HFFc6 (cell line): Measurements from ENCODE around the gene NDUFV3. TPM values are rescaled to one million over a fixed set of nuclear protein-coding genes. Genes with fewer than 3 reads are reported as not detected.
"Not testable (repeated sequence)": the region's sequence is repeated elsewhere in the genome, so short reads cannot be mapped to it uniquely, and the experiment has no call there.

Source experiments
- DNase-seq: peaks from one replicate; pipeline ENCODE4 v3.0.0-alpha.2; 2018
- H3K27ac Mint-ChIP-seq: 2 replicates; pipeline ENCODE4 v1.8.0; 2020; ENCODE audit warnings: mild to moderate bottlenecking, mixed read lengths
- H3K27me3 Mint-ChIP-seq: 2 replicates; pipeline ENCODE4 v1.8.0; 2021; ENCODE audit warnings: mild to moderate bottlenecking, moderate library complexity, mixed read lengths; ENCODE audit not compliant: insufficient read depth
- H3K36me3 Mint-ChIP-seq: 2 replicates; pipeline ENCODE4 v1.8.0; 2021; ENCODE audit warnings: low read depth, mixed read lengths
- H3K4me1 Mint-ChIP-seq: 2 replicates; pipeline ENCODE4 v1.8.0; 2020; ENCODE audit warnings: low read depth, mixed read lengths
- H3K4me3 Mint-ChIP-seq: 2 replicates; pipeline ENCODE4 v1.8.0; 2020; ENCODE audit warnings: mild to moderate bottlenecking, moderate library complexity, mixed read lengths
- H3K9me3 Mint-ChIP-seq: 2 replicates; pipeline ENCODE4 v1.8.0; 2020; ENCODE audit warnings: mild to moderate bottlenecking, mixed read lengths
- CTCF ChIP-seq: fragments of 200-600 bp; sonication (generic); IDR thresholded peaks from 2 replicates; pipeline ENCODE4 v1.5.0; 2021; ENCODE audit warnings: antibody characterized with exemption, mild to moderate bottlenecking
- total RNA-seq, 6 experiments: library from RNA; stranded (reverse); fragmentation: NEBNext Ultra II Directional; extraction: Animal tissue kit (Norgen Biotek cat#: 25700); gene quantifications; 2 replicates in 1 of 6; 3 replicates in 5 of 6; pipeline ENCODE4 v1.2.3, GENCODE V29; 2021

Gene NDUFV3
- total RNA-seq, 6 experiments from 2014 or later: 54.3 to 63.0 (median 57.0) TPM

- Mint-ChIP-seq H3K9me3 (no peaks in the 10 kb centered on the region), H3K36me3 (peaks cover 24% of the 10 kb centered on the region), H3K4me1 (no peaks in the 10 kb centered on the region), H3K27me3 (peaks cover 2% of the 10 kb centered on the region), H3K27ac (no peak overlapping the region), H3K4me3 (no peak overlapping the region)
- no peak for DNase-seq
- no peak for TF ChIP-seq CTCF
Observed at GRCh38 chr21:42906233-42906632, 13.1 kb downstream of the NDUFV3 start.

- H3K36me3 Mint-ChIP-seq: peaks cover 24% of the 10 kb centered on the region
- H3K9me3 Mint-ChIP-seq, H3K27me3 Mint-ChIP-seq, H3K27ac Mint-ChIP-seq, H3K4me1 Mint-ChIP-seq, DNase-seq, H3K4me3 Mint-ChIP-seq: not testable (repeated sequence)
Observed at GRCh38 chr21:42908484-42908883, 15.4 kb downstream of the NDUFV3 start.

GRCh38 chr21:42911920-42912319 is 18.8 kb downstream of the NDUFV3 start:
- H3K27ac Mint-ChIP-seq, DNase-seq, H3K27me3 Mint-ChIP-seq, H3K4me3 Mint-ChIP-seq, H3K9me3 Mint-ChIP-seq: not testable (repeated sequence)
- peaks cover 20% of the 10 kb centered on the region for H3K4me1 Mint-ChIP-seq
- peaks cover 22% of the 10 kb centered on the region for H3K36me3 Mint-ChIP-seq

- Mint-ChIP-seq H3K4me1 (peaks cover 20% of the 10 kb centered on the region), H3K4me3 (no peak overlapping the region), H3K9me3 (no peaks in the 10 kb centered on the region), H3K27me3 (peaks cover 2% of the 10 kb centered on the region), H3K36me3 (peaks cover 22% of the 10 kb centered on the region), H3K27ac (no peak overlapping the region)
- DNase-seq: no peak
- no peak for TF ChIP-seq CTCF
Observed at GRCh38 chr21:42913476-42913875, 20.4 kb downstream of the NDUFV3 start.

GRCh38 chr21:42918291-42918690 is 25.2 kb downstream of the NDUFV3 start:
- no peak for TF ChIP-seq CTCF
- Mint-ChIP-seq H3K27ac (no peak overlapping the region), H3K36me3 (peaks cover 7% of the 10 kb centered on the region; the same call in 1 of the 2 replicates), H3K4me1 (peaks cover 17% of the 10 kb centered on the region), H3K27me3 (peaks cover 2% of the 10 kb centered on the region), H3K4me3 (no peak overlapping the region), H3K9me3 (no peaks in the 10 kb centered on the region)
- no peak for DNase-seq

- no peak for TF ChIP-seq CTCF
- Mint-ChIP-seq H3K4me3 (no peak overlapping the region), H3K27ac (no peak overlapping the region), H3K9me3 (no peaks in the 10 kb centered on the region), H3K36me3 (no peaks in the 10 kb centered on the region), H3K27me3 (peaks cover 2% of the 10 kb centered on the region), H3K4me1 (peaks cover 14% of the 10 kb centered on the region)
- DNase-seq: no peak
Observed at GRCh38 chr21:42921927-42922326, 28.8 kb downstream of the NDUFV3 start.

- no peak overlapping the region for H3K27ac Mint-ChIP-seq
- H3K4me3 Mint-ChIP-seq: no peak overlapping the region
- H3K9me3 Mint-ChIP-seq: no peaks in the 10 kb centered on the region
- TF ChIP-seq CTCF: no peak
- DNase-seq: no peak
- H3K4me1 Mint-ChIP-seq: peaks cover 14% of the 10 kb centered on the region
- H3K27me3 Mint-ChIP-seq: peaks cover 2% of the 10 kb centered on the region
- H3K36me3 Mint-ChIP-seq: no peaks in the 10 kb centered on the region
Observed at GRCh38 chr21:42922918-42923317, 29.8 kb downstream of the NDUFV3 start.
